ENCODE measurements around the gene CLCN7. TPM values are rescaled to one million over a fixed set of nuclear protein-coding genes. Genes with fewer than 3 reads are reported as not detected.

The CLCN7 gene
- total RNA-seq, 1 experiment from 2014 or later: 64.0 TPM

DNA sequence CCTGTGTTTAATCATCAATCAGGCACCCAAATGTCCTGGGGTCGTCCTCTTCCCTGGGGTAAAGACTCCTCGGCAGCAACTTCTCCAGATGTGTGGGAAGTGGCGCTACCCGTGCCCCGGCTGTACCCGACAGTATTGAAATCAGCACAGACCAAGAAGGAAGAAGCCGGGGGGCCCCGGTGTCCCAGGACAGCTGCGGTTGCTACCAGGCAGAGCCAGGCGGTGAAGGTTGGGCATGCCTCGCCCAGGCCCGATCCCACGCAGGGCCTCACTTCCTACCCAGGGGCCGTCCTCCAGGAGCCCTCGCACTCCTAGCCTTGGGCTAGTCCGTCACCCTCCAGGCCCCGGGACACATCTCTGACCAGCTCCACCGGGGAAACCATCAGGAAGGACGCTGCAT, 21.5 kb downstream of the CLCN7 start:
- Histone ChIP-seq H3K27ac (ENCODE audit: low read depth, low read length) (no peak overlapping the region), H3K4me1 (ENCODE audit: control insufficient read depth in 1 of 2, insufficient read depth in 2 of 2, low read length in 2 of 2) (no peaks in the 10 kb centered on the region), H3K9me3 (ENCODE audit: control insufficient read depth in 1 of 2, insufficient read depth in 1 of 2, low read depth in 1 of 2, low read length in 2 of 2) (no peaks in the 10 kb centered on the region), H2AFZ (ENCODE audit: low read depth, low read length, poor library complexity, severe bottlenecking) (no peak overlapping the region), H3K9me2 (ENCODE audit: insufficient read depth) (no peaks in the 10 kb centered on the region), H3K4me2 (ENCODE audit: low read length) (no peak overlapping the region), H4K20me1 (ENCODE audit: insufficient read depth) (no peaks in the 10 kb centered on the region), H3K27me3 (ENCODE audit: insufficient read depth, low read length) (no peaks in the 10 kb centered on the region), H3K9ac (ENCODE audit: low read length) (no peak overlapping the region), H3K79me2 (ENCODE audit: insufficient read depth, low read length) (no peaks in the 10 kb centered on the region), H3K4me3 (replicated peaks in 1 of 2; ENCODE audit: low read depth in 1 of 2, low read length in 2 of 2) (no peak overlapping the region), H3K36me3 (ENCODE audit: control insufficient read depth in 1 of 2, insufficient read depth in 2 of 2, low read length in 2 of 2) (no peaks in the 10 kb centered on the region; a peak in 1 of 4 replicates)
- intact Hi-C loops (cut with micrococcal nuclease): no loop called here
- no peak for DNase-seq (ENCODE audit: low read depth, low spot score)
- TF ChIP-seq, protein P1, sequence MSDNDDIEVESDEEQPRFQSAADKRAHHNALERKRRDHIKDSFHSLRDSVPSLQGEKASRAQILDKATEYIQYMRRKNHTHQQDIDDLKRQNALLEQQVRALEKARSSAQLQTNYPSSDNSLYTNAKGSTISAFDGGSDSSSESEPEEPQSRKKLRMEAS (IDR thresholded peaks at IDR 0.05): no peak
- no peak for TF ChIP-seq SRF (IDR thresholded peaks at IDR 0.05; ENCODE audit: low read depth)
- TF ChIP-seq JUND (IDR thresholded peaks at IDR 0.05): no peak
- no peak for TF ChIP-seq POLR2AphosphoS5 (IDR thresholded peaks at IDR 0.05; ENCODE audit: low read depth, low read length)
- TF ChIP-seq CTCF (IDR thresholded peaks at IDR 0.05 in 2 of 3, conservative IDR thresholded peaks at IDR 0.05 in 1 of 3; ENCODE audit: borderline replicate concordance in 1 of 3, insufficient read depth in 1 of 3, low read depth in 2 of 3, low read length in 2 of 3): no peak
- TF ChIP-seq EGR1 (IDR thresholded peaks at IDR 0.05; ENCODE audit: low read depth): no peak
- no peak for TF ChIP-seq POLR2A (IDR thresholded peaks at IDR 0.05; ENCODE audit: borderline replicate concordance, extremely low read depth, insufficient read depth, insufficient read length)
- no peak for TF ChIP-seq CEBPB (IDR thresholded peaks at IDR 0.05; ENCODE audit: low read depth)
- no peak for TF ChIP-seq CBX3 (IDR thresholded peaks at IDR 0.05; ENCODE audit: low read depth)
- no peak for TF ChIP-seq ZNF274 (IDR thresholded peaks at IDR 0.05; ENCODE audit: low read depth, low read length)
- no peak for TF ChIP-seq EZH2 (IDR thresholded peaks at IDR 0.05)
- no peak for TF ChIP-seq SIN3A (IDR thresholded peaks at IDR 0.05; ENCODE audit: low read depth)
- TF ChIP-seq, protein P2, sequence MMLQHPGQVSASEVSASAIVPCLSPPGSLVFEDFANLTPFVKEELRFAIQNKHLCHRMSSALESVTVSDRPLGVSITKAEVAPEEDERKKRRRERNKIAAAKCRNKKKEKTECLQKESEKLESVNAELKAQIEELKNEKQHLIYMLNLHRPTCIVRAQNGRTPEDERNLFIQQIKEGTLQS (IDR thresholded peaks at IDR 0.05): no peak
- TF ChIP-seq RAD21 (IDR thresholded peaks at IDR 0.05; ENCODE audit: low read depth): no peak
- no peak for TF ChIP-seq YY1 (IDR thresholded peaks at IDR 0.05; ENCODE audit: extremely low read depth, insufficient replicate concordance, low read depth, low read length)
- TF ChIP-seq, protein P3, sequence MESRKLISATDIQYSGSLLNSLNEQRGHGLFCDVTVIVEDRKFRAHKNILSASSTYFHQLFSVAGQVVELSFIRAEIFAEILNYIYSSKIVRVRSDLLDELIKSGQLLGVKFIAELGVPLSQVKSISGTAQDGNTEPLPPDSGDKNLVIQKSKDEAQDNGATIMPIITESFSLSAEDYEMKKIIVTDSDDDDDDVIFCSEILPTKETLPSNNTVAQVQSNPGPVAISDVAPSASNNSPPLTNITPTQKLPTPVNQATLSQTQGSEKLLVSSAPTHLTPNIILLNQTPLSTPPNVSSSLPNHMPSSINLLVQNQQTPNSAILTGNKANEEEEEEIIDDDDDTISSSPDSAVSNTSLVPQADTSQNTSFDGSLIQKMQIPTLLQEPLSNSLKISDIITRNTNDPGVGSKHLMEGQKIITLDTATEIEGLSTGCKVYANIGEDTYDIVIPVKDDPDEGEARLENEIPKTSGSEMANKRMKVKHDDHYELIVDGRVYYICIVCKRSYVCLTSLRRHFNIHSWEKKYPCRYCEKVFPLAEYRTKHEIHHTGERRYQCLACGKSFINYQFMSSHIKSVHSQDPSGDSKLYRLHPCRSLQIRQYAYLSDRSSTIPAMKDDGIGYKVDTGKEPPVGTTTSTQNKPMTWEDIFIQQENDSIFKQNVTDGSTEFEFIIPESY (IDR thresholded peaks at IDR 0.05; ENCODE audit: extremely low read depth, insufficient replicate concordance, low read length): no peak
- POLR2A ChIA-PET: no interaction called here
- ATAC-seq: no peak
- BruUV-seq (replicated peaks): no TSS peak
- RAD21 ChIA-PET (ENCODE audit: low non-redundant PET in 1 of 2, low total read pairs in 2 of 2, uncharacterized antibody in 2 of 2, unreplicated experiment in 2 of 2): no interaction called here
- CTCF ChIA-PET: no interaction called here
